ENCODE measurements around the gene PRRG1. TPM values are rescaled to one million over a fixed set of nuclear protein-coding genes. Genes with fewer than 3 reads are reported as not detected.

Gene PRRG1
- total and polyA plus RNA-seq, 2 of the 13 experiments (the other 11 are each of a cell fraction or from before 2014, with no cell fraction given), result 5.0 to 11.0 TPM

DNA sequence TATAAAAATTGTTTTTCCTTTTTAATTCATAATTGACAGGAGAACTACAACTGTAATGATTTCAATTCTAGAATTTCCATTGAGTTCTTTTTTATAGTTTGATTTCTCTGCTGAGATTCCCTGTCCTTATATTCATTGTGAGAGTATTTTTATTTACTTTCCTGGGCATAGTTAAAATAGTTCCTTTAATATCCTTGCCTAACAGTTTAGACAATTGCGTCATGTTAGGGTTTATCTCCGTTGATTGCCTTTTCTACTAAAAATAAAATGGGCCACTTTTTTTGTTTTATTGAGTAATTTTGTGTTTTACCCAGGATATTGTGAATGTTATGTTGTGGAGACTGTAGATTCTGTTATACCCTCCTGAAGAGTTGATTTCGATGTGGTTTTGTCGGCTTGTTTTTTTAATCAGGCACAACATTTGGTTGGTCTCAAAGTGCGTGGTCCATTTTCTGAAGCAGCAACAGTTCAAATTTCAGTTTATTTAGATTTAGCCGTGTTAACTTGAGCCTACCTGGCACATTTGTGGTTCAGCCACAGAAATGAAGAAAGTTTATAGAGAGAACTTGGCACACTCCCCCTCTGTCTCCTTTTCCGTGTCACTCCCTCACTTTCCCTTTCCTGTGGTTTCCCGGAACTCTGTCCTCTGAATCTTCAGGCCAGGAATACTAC lies 16.0 kb upstream of the PRRG1 start:
- no peak overlapping the region for H3K27ac ChIP-seq (ENCODE audit: extremely low read length, insufficient read depth, low read length)
- intact Hi-C loops (cut with micrococcal nuclease; ENCODE audit: unreplicated experiment), result no loop called here
- H3K36me3 ChIP-seq (replicated peaks in 1 of 2; ENCODE audit: control insufficient read depth in 1 of 2, insufficient read depth in 2 of 2, low read length in 2 of 2), result no peaks in the 10 kb centered on the region
- POLR2A ChIA-PET, result no interaction called here
- peak overlapping the region; percentile 63 for H3K4me2 ChIP-seq (ENCODE audit: low read depth, low read length)
- ATAC-seq, result no peak
- DNase-seq (ENCODE audit: low spot score), result no peak
- H3K4me1 ChIP-seq (ENCODE audit: insufficient read depth, low read length), result no peaks in the 10 kb centered on the region
- H3K9me3 ChIP-seq (ENCODE audit: low read length), result no peaks in the 10 kb centered on the region
- no peaks in the 10 kb centered on the region for H3K27me3 ChIP-seq (ENCODE audit: control insufficient read depth in 1 of 2, insufficient read depth in 2 of 2, low read length in 2 of 2)
- 1% methylated on average over 8 of the region's 8 CpGs for WGBS (ENCODE audit: low lambda C conversion rate)
- H2AFZ ChIP-seq (ENCODE audit: low read length), result peak overlapping the region; percentile 72
- in situ Hi-C loops (cut with HindIII; ENCODE audit: extremely low pct_ligation_motif_present, low pct_unique_long_range_greater_than_20kb), result no loop called here
- H3K9ac ChIP-seq (ENCODE audit: insufficient read depth, low read depth, low read length), result peak overlapping the region; percentile 29; the same call in 1 of the 2 replicates
- H3K79me2 ChIP-seq (ENCODE audit: insufficient read depth, low read length), result no peaks in the 10 kb centered on the region
- TF ChIP-seq GLI4 (CRISPR knock-in tag; IDR thresholded peaks at IDR 0.05; ENCODE audit: borderline replicate concordance), result no peak
- no peak for TF ChIP-seq ZSCAN12 (CRISPR knock-in tag; IDR thresholded peaks at IDR 0.05)
- peak; percentile 41; the same call in 1 of the 2 replicates for TF ChIP-seq CEBPG (CRISPR knock-in tag; IDR thresholded peaks at IDR 0.05)
- TF ChIP-seq, protein P1, sequence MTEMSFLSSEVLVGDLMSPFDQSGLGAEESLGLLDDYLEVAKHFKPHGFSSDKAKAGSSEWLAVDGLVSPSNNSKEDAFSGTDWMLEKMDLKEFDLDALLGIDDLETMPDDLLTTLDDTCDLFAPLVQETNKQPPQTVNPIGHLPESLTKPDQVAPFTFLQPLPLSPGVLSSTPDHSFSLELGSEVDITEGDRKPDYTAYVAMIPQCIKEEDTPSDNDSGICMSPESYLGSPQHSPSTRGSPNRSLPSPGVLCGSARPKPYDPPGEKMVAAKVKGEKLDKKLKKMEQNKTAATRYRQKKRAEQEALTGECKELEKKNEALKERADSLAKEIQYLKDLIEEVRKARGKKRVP (CRISPR knock-in tag; IDR thresholded peaks at IDR 0.05), result peak in 1 of 2 experiments; percentile 76; a peak in 2 of 4 replicates
- TF ChIP-seq CEBPB (IDR thresholded peaks at IDR 0.05; ENCODE audit: borderline replicate concordance, low read depth, low read length), result peak; percentile 30; the same call in 1 of the 2 replicates
- no peak for FAIRE-seq
- H4K20me1 ChIP-seq (ENCODE audit: insufficient read depth, low read length), result no peaks in the 10 kb centered on the region
- peak overlapping the region; percentile 16 to 41 (median 23); a peak in 5 of 6 replicates for H3K4me3 ChIP-seq (replicated peaks in 1 of 3; ENCODE audit: insufficient read depth in 1 of 3, low read depth in 2 of 3, low read length in 3 of 3)
- CTCF ChIA-PET (ENCODE audit: low intra/inter-chr PET ratio, low total read pairs), result no interaction called here
- BruUV-seq (replicated peaks), result no TSS peak

DNA sequence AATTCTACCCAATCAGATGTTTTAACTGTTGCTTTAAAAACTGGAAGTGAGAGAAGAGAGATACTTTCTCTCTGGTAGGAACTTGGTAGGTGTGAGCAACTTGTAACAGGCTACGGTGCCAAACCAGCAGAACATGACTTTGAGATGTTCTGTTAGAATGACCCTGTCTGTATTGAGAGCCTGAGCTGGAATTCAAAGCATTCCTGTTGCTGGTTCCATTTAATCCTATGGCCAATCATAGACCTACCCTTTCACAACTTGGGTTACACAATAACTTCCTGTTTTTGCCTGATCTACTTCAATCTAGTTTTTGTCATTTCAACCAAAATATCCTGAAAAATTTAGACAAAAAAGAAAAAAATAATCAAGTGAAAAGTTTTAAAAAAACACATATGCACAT lies 1.7 kb upstream of the PRRG1 start:
- ChIA-PET CTCF (ENCODE audit: low intra/inter-chr PET ratio, low total read pairs) (no interaction called here), POLR2A (no interaction called here)
- peaks cover 19% of the 10 kb centered on the region for H3K4me1 ChIP-seq (ENCODE audit: insufficient read depth, low read length)
- no peaks in the 10 kb centered on the region for H3K27me3 ChIP-seq (ENCODE audit: control insufficient read depth in 1 of 2, insufficient read depth in 2 of 2, low read length in 2 of 2)
- peak; percentile 72 for DNase-seq (ENCODE audit: low spot score)
- H3K79me2 ChIP-seq (ENCODE audit: insufficient read depth, low read length), result peaks cover 22% of the 10 kb centered on the region
- H4K20me1 ChIP-seq (ENCODE audit: insufficient read depth, low read length), result no peaks in the 10 kb centered on the region
- peak overlapping the region; percentile 29 to 64 (median 46); a peak in 4 of 6 replicates for H3K4me3 ChIP-seq (replicated peaks in 1 of 3; ENCODE audit: insufficient read depth in 1 of 3, low read depth in 2 of 3, low read length in 3 of 3)
- peak overlapping the region; percentile 72 for H3K4me2 ChIP-seq (ENCODE audit: low read depth, low read length)
- H2AFZ ChIP-seq (ENCODE audit: low read length), result no peak overlapping the region
- 0% methylated on average over 1 of the region's 1 CpG for WGBS (ENCODE audit: low lambda C conversion rate)
- H3K27ac ChIP-seq (ENCODE audit: extremely low read length, insufficient read depth, low read length), result peak overlapping the region; percentile 43
- no peaks in the 10 kb centered on the region for H3K9me3 ChIP-seq (ENCODE audit: low read length)
- H3K9ac ChIP-seq (ENCODE audit: insufficient read depth, low read depth, low read length), result no peak overlapping the region
- FAIRE-seq, result peak; percentile 97
- ATAC-seq, result peak; percentile 69
- no TSS peak for BruUV-seq (replicated peaks)
- H3K36me3 ChIP-seq (replicated peaks in 1 of 2; ENCODE audit: control insufficient read depth in 1 of 2, insufficient read depth in 2 of 2, low read length in 2 of 2), result no peaks in the 10 kb centered on the region
- intact Hi-C loops (cut with micrococcal nuclease; ENCODE audit: unreplicated experiment) (no loop called here), in situ Hi-C loops (cut with HindIII; ENCODE audit: extremely low pct_ligation_motif_present, low pct_unique_long_range_greater_than_20kb) (no loop called here)
- TF ChIP-seq, protein P2, sequence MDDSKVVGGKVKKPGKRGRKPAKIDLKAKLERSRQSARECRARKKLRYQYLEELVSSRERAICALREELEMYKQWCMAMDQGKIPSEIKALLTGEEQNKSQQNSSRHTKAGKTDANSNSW (CRISPR knock-in tag; IDR thresholded peaks at IDR 0.05; ENCODE audit: borderline replicate concordance), result no peak
- 0 out of 2 replicates have a peak, but pooled peaks have one; percentile 16 for TF ChIP-seq SOX5 (CRISPR knock-in tag; IDR thresholded peaks at IDR 0.05; ENCODE audit: borderline replicate concordance)
- TF ChIP-seq, protein P3, sequence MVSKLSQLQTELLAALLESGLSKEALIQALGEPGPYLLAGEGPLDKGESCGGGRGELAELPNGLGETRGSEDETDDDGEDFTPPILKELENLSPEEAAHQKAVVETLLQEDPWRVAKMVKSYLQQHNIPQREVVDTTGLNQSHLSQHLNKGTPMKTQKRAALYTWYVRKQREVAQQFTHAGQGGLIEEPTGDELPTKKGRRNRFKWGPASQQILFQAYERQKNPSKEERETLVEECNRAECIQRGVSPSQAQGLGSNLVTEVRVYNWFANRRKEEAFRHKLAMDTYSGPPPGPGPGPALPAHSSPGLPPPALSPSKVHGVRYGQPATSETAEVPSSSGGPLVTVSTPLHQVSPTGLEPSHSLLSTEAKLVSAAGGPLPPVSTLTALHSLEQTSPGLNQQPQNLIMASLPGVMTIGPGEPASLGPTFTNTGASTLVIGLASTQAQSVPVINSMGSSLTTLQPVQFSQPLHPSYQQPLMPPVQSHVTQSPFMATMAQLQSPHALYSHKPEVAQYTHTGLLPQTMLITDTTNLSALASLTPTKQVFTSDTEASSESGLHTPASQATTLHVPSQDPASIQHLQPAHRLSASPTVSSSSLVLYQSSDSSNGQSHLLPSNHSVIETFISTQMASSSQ (IDR thresholded peaks at IDR 0.05; ENCODE audit: low read depth), result peak; percentile 35; the same call in 1 of the 2 replicates
- TF ChIP-seq, protein P3 (CRISPR knock-in tag; IDR thresholded peaks at IDR 0.05; ENCODE audit: borderline replicate concordance), result no peak

Data from HepG2 (cell line).